Tibial nerve (tissue), 4 donors: ENCODE measurements around the gene UGDH.

Source experiments
- CTCF ChIP-seq, 5 experiments: fragments of 200-600 bp in 3 of 5; fragments of 450-650 bp in 2 of 5; sonication (generic) in 3 of 5; IDR thresholded peaks; one replicate each; pipeline ENCODE4 v1.5.1; 2016 to 2019; ENCODE audit warnings: antibody characterized with exemption in 5 of 5, mild to moderate bottlenecking in 3 of 5, moderate library complexity in 2 of 5
- EP300 ChIP-seq, 2 donors: sonication (generic); formaldehyde crosslinking; IDR thresholded peaks; one replicate each; pipeline ENCODE4 v1.6.1; 2017; ENCODE audit warnings: antibody characterized with exemption in 2 of 2, mild to moderate bottlenecking in 1 of 2

- TF ChIP-seq CTCF (IDR thresholded peaks at IDR 0.05) (no peak), EP300 (IDR thresholded peaks at IDR 0.05) (no peak)
Observed at GRCh38 chr4:39559626-39560025, 32.4 kb upstream of the UGDH start.
